Panc1 (cell line): ENCODE data around the gene SUZ12.

Experiments used
- CTCF ChIP-seq: fragments of 450-650 bp; IDR thresholded peaks from 2 replicates; pipeline ENCODE4 v1.5.1; 2017; ENCODE audit warnings: mild to moderate bottlenecking
- POLR2AphosphoS5 ChIP-seq: IDR thresholded peaks from 2 replicates; pipeline ENCODE4 v1.6.1; 2012; ENCODE audit warnings: mild to moderate bottlenecking, low read depth, low read length, moderate library complexity
- REST ChIP-seq, 2 experiments: IDR thresholded peaks; 2 replicates each; pipeline ENCODE4 v1.6.1; 2011 to 2012; ENCODE audit warnings: low read depth in 2 of 2, control low read depth in 1 of 2, low read length in 1 of 2, mild to moderate bottlenecking in 1 of 2, moderate library complexity in 1 of 2; ENCODE audit not compliant: insufficient read depth in 1 of 2
- SIN3A ChIP-seq: IDR thresholded peaks from 2 replicates; pipeline ENCODE4 v1.6.1; 2012; ENCODE audit warnings: low read depth, mild to moderate bottlenecking, low read length, moderate library complexity, borderline replicate concordance; ENCODE audit not compliant: insufficient read depth
- TCF7L2 ChIP-seq: IDR thresholded peaks from 2 replicates; pipeline ENCODE4 v1.6.1; 2011; ENCODE audit warnings: mild to moderate bottlenecking, low read depth, low read length, inconsistent platforms

GRCh38 chr17:31919802-31920525 lies 16.8 kb upstream of the SUZ12 start:
- TF ChIP-seq CTCF = no peak
- TF ChIP-seq SIN3A = no peak
- no peak for TF ChIP-seq REST (IDR thresholded peaks at IDR 0.05; ENCODE audit: insufficient read depth in 1 of 2, low read depth in 2 of 2, low read length in 1 of 2)
- no peak for TF ChIP-seq POLR2AphosphoS5
- TF ChIP-seq TCF7L2 = no peak
